Activated CD4-positive, alpha-beta memory T cell treated with anti-CD3 and anti-CD28 coated beads, Interleukin-2, amount 10 ng/mL, durations not matched to agents 7 days and 5 days (primary cell): ENCODE data around the gene C1QB. TPM values are rescaled to one million over a fixed set of nuclear protein-coding genes. Genes with fewer than 3 reads are reported as not detected.

Source experiments
- CTCF ChIA-PET: fragments of 350-600 bp; sonication (Branson Sonifier 250); formaldehyde crosslinking; loops from one replicate; lab custom pipeline; 2021; ENCODE audit warnings: antibody characterized with exemption, inconsistent platforms; lab: Charles Lee
- POLR2A ChIA-PET: fragments of 350-600 bp; sonication (Branson Sonifier 250); formaldehyde crosslinking; loops from one replicate; lab custom pipeline; 2021; ENCODE audit warnings: antibody characterized with exemption; lab: Charles Lee
- DNase-seq: peaks from one replicate; pipeline ENCODE4 v3.0.0-alpha.2; 2020
- H3K27ac Mint-ChIP-seq: one replicate; pipeline ENCODE4 v1.8.0; 2021; ENCODE audit warnings: mild to moderate bottlenecking, mixed read lengths
- H3K27me3 Mint-ChIP-seq: one replicate; pipeline ENCODE4 v1.8.0; 2021; ENCODE audit warnings: mixed read lengths
- H3K36me3 Mint-ChIP-seq: one replicate; pipeline ENCODE4 v1.8.0; 2021; ENCODE audit warnings: low read depth, mixed read lengths
- H3K4me1 Mint-ChIP-seq: one replicate; pipeline ENCODE4 v1.8.0; 2021; ENCODE audit warnings: mixed read lengths
- H3K4me3 Mint-ChIP-seq: one replicate; pipeline ENCODE4 v1.8.0; 2021; ENCODE audit warnings: mild to moderate bottlenecking, mixed read lengths
- H3K9me3 Mint-ChIP-seq: one replicate; pipeline ENCODE4 v1.8.0; 2021; ENCODE audit warnings: mixed read lengths
- total RNA-seq, 2 experiments: library from RNA; stranded (reverse); gene quantifications; one replicate each; pipeline ENCODE4 v1.2.3, GENCODE V29; 2021

C1QB gene
- total RNA-seq, 2 experiments from 2014 or later, result not detected

DNA sequence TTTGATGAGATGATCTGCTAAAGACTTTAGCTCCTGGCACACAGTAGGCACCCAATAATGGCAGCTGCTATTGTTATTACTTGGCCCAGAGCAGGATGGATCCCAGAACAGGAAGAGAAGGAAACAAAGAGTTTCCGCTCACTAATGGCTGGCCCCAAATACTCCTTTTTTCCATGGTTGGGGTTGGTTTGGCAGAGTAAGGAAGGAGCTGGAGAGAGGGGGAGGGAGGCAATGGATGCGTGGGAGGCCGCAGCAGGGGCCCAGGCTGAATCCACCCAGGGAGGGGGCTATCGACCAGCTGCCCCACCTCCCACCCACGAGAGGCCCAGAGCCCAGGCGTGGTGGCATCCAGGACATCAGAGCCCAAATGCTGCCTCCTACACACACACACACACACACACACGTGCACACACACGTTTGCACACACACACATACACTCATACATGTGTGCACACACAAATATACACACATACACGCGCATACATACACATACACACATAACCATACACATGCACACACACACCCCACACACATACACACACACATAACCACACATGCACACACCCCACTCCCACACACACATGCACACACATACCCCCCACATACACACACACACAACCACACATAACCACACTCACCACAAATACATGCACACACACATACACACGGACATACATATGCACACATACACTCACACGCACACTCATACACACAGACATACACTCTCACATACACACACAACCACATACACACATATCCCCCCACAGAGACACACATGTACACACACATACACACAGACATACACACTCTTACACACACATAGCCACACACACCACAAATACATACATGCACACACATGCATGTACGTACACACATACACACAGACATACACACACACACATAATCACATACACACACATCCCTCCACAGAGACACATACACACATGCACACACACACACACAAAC, 25.2 kb downstream of the C1QB start:
- ChIA-PET POLR2A (no interaction called here), CTCF (no interaction called here)
- no peak overlapping the region for H3K27ac Mint-ChIP-seq
- no peaks in the 10 kb centered on the region for H3K9me3 Mint-ChIP-seq
- H3K4me3 Mint-ChIP-seq, result no peak overlapping the region
- DNase-seq, result no peak
- no peaks in the 10 kb centered on the region for H3K36me3 Mint-ChIP-seq
- H3K27me3 Mint-ChIP-seq, result peaks cover 14% of the 10 kb centered on the region
- H3K4me1 Mint-ChIP-seq, result no peaks in the 10 kb centered on the region

DNA sequence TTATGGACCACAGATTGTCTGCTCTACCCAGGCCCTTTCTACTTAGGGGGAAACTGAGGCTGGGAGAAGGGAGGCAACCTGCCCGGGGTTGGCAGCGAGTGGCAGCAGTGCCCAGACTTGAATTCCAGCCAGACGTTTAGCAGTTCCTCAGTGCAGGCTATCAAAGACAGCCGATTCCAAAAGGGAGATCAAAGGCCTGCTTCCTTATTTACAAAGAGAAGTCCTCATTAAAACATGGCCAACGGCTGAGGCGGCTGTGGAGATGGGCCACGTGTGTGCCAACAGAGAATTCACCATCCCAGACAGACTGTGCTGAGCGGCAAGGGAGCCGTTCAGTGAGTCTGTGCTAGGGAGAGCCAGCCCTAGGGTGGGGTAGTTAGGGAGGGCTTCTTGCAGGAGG, 27.7 kb downstream of the C1QB start:
- POLR2A ChIA-PET, result no interaction called here
- Mint-ChIP-seq H3K36me3 (no peaks in the 10 kb centered on the region), H3K9me3 (no peaks in the 10 kb centered on the region), H3K27ac (no peak overlapping the region), H3K4me1 (no peaks in the 10 kb centered on the region), H3K27me3 (peaks cover 4% of the 10 kb centered on the region), H3K4me3 (no peak overlapping the region)
- CTCF ChIA-PET, result no interaction called here
- no peak for DNase-seq

DNA sequence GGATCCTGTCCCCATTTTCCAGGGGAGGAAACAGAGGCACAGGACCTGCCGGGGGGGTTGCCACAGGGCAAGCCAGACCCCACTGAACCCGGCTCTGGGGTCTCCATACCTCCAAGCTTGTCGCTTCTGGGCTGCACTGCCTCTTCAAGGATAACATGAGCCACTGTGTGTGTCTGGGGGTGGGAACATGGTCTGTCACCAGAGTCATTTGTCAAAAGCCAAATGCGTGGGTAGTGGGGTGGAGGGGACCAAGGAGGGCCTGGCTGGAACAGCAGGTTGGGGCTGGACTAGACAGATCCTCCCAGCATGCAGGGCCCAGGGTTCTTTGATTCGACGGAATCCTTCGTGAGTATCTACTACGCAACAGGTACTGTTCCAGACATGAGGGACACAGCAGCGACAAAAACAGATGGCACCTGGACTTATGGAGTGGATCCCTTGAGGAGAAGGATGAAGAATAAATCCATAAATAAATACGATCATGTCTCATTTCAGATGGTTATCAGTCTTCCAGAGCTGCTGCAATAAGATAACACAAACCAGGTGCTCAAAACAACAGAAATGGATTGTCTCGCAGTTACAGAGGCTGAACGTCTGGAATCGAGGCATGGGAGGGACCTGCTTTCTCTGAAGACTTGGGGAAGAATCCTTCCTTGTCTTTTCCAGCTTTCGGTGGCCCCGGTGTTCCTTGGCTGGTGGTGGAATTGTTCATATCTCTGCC, 28.7 kb downstream of the C1QB start:
- DNase-seq, result no peak
- H3K36me3 Mint-ChIP-seq, result no peaks in the 10 kb centered on the region
- POLR2A ChIA-PET, result no interaction called here
- H3K4me3 Mint-ChIP-seq, result no peak overlapping the region
- H3K27ac Mint-ChIP-seq, result no peak overlapping the region
- H3K27me3 Mint-ChIP-seq, result peaks cover 7% of the 10 kb centered on the region
- no peaks in the 10 kb centered on the region for H3K9me3 Mint-ChIP-seq
- H3K4me1 Mint-ChIP-seq, result no peaks in the 10 kb centered on the region
- CTCF ChIA-PET, result no interaction called here

DNA sequence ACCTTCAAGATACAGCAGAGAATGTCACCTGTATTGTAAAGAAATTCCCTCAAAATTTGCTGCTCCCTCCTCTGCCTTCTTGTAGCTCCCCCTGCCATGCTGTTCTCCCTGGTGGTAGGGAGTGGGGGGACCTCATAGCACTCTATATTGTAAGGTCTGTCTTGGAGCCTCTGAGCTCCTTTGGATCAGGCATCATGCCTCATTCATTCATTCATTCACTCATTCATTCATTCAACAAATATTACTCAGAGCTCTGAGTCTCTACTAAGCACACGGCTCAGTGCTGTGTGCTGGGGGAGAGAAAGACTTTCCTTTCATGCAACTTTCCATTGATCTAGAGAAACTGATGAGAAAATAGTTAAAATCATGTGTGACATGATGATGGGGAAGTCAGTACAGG, 30.5 kb downstream of the C1QB start:
- no peak for DNase-seq
- Mint-ChIP-seq H3K27ac (no peak overlapping the region), H3K4me1 (no peaks in the 10 kb centered on the region), H3K36me3 (no peaks in the 10 kb centered on the region), H3K27me3 (peaks cover 8% of the 10 kb centered on the region), H3K9me3 (no peaks in the 10 kb centered on the region), H3K4me3 (no peak overlapping the region)
- ChIA-PET POLR2A (no interaction called here), CTCF (no interaction called here)

DNA sequence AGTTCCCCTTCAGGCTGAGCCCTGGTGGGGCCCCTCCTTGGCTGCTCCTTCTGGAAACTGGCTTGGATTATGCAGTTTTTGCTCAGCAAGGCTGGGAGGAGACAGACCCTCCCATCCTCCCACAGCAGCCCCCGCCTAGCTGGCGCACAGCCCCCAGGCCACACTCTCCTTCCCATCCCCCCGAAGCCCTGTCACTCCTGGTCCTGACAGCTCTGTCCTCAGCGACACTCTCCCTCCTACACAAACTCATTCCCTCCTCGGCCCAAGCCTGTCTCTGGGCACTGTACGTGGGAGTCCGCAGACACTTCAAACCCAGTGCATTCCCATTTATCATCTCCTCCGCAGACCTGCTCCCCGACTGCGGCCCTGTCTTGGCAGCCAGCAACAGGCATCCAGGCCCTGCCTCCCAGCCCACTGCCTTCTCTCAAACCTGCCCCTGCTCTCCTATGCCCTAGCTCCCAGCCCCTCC, 32.6 kb downstream of the C1QB start:
- H3K9me3 Mint-ChIP-seq, result no peaks in the 10 kb centered on the region
- no peaks in the 10 kb centered on the region for H3K36me3 Mint-ChIP-seq
- no peak overlapping the region for H3K27ac Mint-ChIP-seq
- no peak for DNase-seq
- ChIA-PET POLR2A (no interaction called here), CTCF (interaction anchor here (0.6 kb wide), 1 partner anchor 245 kb away, joined by 4 read pairs; no protein-coding TSS in a partner anchor)
- H3K4me3 Mint-ChIP-seq, result no peak overlapping the region
- peaks cover 9% of the 10 kb centered on the region for H3K27me3 Mint-ChIP-seq
- H3K4me1 Mint-ChIP-seq, result no peaks in the 10 kb centered on the region

DNA sequence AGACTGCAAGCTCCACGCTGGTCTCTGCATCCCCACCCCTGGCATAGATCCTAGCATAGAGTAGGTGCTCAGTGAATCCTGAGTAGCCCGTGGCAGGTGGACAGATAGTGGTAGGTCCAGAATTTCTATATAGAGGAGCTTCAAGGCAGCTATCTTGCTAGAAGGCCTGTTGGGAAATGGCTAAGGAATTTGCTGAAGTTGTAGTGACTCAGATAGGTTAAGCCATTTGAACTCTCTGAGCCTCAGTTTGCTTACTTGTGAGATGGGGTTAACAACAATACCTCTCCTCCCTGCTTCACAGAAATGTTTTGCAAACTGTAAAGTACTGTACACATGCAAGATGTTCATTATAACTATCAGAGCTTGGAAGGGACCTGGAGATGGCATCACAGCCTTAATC, 34.2 kb downstream of the C1QB start:
- no peaks in the 10 kb centered on the region for H3K4me1 Mint-ChIP-seq
- CTCF ChIA-PET, result no interaction called here
- H3K27me3 Mint-ChIP-seq, result peaks cover 9% of the 10 kb centered on the region
- POLR2A ChIA-PET, result no interaction called here
- no peaks in the 10 kb centered on the region for H3K36me3 Mint-ChIP-seq
- no peak overlapping the region for H3K27ac Mint-ChIP-seq
- H3K4me3 Mint-ChIP-seq, result no peak overlapping the region
- DNase-seq, result no peak
- H3K9me3 Mint-ChIP-seq, result no peaks in the 10 kb centered on the region

DNA sequence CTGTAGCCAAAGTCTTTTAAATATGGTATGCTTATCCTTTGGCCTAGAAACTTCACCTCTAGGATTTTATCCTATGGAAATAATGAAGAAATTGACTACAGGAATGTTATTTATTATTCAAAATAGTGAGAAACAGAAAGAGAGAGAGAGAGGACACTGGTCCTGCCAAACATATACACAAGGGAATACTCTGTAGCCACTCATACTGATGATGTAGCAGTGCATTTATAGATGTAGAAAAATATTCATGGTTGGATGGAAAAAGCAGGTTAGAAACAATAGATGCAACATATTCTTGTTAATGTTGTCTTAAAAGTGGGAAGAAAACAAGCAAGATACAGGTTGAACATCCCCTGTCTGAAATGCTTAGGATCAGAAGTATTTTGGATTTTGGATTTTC, 35.4 kb downstream of the C1QB start:
- Mint-ChIP-seq H3K9me3 (no peaks in the 10 kb centered on the region), H3K36me3 (no peaks in the 10 kb centered on the region), H3K4me1 (no peaks in the 10 kb centered on the region), H3K4me3 (no peak overlapping the region), H3K27me3 (peaks cover 9% of the 10 kb centered on the region), H3K27ac (no peak overlapping the region)
- ChIA-PET POLR2A (no interaction called here), CTCF (no interaction called here)
- no peak for DNase-seq

DNA sequence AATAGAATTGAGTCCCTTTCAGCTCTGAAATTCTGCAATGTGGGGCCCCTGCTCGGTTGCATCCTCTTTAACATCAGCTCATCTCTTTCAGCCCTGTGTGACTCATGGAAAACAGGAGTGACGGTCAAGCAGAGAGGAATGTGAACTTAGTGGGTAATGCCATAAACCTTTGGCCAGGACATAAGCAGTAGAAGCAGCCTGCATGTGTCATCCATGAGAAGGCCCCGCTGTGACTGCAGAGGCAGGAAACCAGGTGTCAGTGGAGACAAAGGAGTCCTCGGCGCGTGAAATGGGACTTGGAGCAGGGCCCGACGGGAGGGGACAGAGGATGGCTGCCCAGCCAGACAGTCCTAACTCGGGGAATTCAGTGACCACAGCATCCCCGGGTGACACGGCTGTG, 36.5 kb downstream of the C1QB start:
- Mint-ChIP-seq H3K9me3 (no peaks in the 10 kb centered on the region), H3K4me1 (no peaks in the 10 kb centered on the region), H3K4me3 (no peak overlapping the region), H3K27me3 (peaks cover 5% of the 10 kb centered on the region), H3K36me3 (no peaks in the 10 kb centered on the region), H3K27ac (no peak overlapping the region)
- ChIA-PET POLR2A (no interaction called here), CTCF (no interaction called here)
- no peak for DNase-seq

DNA sequence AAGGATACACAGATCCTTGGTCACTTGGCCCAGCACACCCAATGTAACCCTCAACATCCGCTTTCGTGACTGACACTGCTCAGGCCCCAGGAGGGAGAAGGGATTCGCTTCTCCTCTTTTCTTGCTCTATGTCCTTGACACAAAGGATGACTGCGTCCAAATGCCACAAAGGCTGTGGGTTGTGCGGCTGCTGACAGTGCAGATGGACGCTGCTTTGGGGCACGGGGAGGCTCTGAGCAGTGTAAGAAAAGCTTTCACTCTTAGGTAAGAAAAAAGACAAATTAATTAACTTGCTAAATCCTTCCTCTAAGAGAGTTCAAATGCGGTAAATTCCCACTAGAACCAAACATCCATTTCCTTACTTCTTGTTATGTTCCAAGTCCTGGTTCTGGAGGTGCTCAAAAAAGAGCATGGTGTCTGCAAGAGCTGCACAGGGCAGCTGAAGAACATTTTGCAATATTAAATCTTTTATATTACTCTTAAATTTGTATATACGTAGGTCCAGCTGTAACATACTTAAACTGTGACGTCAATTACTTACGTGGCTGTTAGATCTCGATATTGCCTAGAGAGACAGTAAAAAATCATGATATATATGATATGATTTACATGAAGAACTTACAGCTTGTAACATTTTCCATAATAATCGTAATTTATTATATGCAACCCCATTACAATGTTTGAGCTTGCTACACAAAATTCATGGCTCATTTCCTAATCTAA, 38.2 kb downstream of the C1QB start:
- no peak for DNase-seq
- Mint-ChIP-seq H3K36me3 (no peaks in the 10 kb centered on the region), H3K4me3 (no peak overlapping the region), H3K4me1 (no peaks in the 10 kb centered on the region), H3K27me3 (peaks cover 2% of the 10 kb centered on the region), H3K27ac (no peak overlapping the region), H3K9me3 (no peaks in the 10 kb centered on the region)
- ChIA-PET CTCF (interaction anchor here (0.6 to 2.0 kb wide), 2 partner anchors 13 to 569 kb away, joined by 3 to 7 read pairs; no protein-coding TSS in a partner anchor), POLR2A (no interaction called here)

DNA sequence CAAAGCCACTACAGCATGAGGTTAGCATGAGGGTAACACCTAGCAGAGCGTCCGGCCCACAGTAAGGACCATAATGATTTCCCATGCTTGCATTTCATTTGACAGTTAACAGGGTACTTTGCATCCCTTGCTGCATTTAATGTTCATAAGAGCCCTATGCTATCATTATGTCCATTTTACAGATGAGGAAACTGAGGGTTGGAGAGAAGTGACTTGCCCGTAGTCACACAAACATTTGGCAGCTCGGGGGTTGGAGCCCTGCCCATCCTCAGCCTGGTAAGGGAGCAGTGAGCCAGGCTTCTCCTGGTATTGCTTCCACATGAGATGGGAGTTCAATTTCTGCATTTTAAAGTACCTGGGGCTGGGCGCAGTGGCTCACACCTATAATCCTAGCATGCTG, 41.1 kb downstream of the C1QB start:
- H3K27me3 Mint-ChIP-seq, result peaks cover 2% of the 10 kb centered on the region
- POLR2A ChIA-PET, result no interaction called here
- no peaks in the 10 kb centered on the region for H3K36me3 Mint-ChIP-seq
- H3K9me3 Mint-ChIP-seq, result no peaks in the 10 kb centered on the region
- CTCF ChIA-PET, result no interaction called here
- no peak overlapping the region for H3K4me3 Mint-ChIP-seq
- no peak overlapping the region for H3K27ac Mint-ChIP-seq
- no peaks in the 10 kb centered on the region for H3K4me1 Mint-ChIP-seq
- no peak for DNase-seq

DNA sequence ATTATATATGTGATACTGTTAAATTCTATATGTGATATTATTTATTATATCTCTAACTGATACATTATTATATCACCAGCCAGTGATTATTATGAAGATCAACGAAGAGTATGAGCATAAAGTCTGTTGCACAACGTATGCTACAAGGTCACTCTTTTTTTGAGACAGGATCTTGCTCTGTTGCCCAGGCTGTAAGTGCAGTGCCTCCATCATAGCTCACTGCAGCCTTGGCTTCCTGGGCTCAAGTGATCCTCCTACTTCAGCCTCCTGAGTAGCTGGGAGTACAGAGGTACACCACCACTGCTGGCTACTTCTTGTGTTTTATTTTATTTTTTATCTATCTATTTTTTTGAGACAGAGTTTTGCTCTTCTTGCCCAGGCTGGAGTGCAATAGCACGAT, 43.6 kb downstream of the C1QB start:
- DNase-seq, result no peak
- H3K4me3 Mint-ChIP-seq, result no peak overlapping the region
- POLR2A ChIA-PET, result no interaction called here
- H3K36me3 Mint-ChIP-seq, result no peaks in the 10 kb centered on the region
- no peak overlapping the region for H3K27ac Mint-ChIP-seq
- no peaks in the 10 kb centered on the region for H3K4me1 Mint-ChIP-seq
- CTCF ChIA-PET, result no interaction called here
- H3K9me3 Mint-ChIP-seq, result no peaks in the 10 kb centered on the region
- H3K27me3 Mint-ChIP-seq, result peaks cover 3% of the 10 kb centered on the region

DNA sequence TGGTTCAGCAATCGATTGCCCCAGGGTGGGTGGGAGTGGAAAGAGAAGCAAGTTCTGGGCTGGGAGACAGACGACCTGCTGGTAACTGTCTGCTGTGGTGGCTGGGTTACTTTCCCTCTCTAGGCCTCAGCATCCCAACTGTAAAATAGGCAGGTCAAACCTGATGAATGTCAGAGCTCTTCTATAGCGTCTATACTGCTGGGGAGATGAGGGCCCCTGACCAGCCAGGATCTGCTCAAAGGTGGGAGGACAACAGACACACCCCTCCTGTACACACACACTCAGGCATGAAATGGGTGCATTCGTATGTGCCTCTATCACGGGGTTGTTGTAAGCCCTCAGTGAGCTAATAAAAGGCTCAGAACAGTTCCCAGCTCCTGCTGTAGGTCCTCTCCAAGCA, 44.9 kb downstream of the C1QB start:
- H3K27me3 Mint-ChIP-seq, result peaks cover 7% of the 10 kb centered on the region
- ChIA-PET CTCF (no interaction called here), POLR2A (no interaction called here)
- H3K9me3 Mint-ChIP-seq, result no peaks in the 10 kb centered on the region
- DNase-seq, result no peak
- no peaks in the 10 kb centered on the region for H3K4me1 Mint-ChIP-seq
- H3K4me3 Mint-ChIP-seq, result no peak overlapping the region
- no peak overlapping the region for H3K27ac Mint-ChIP-seq
- H3K36me3 Mint-ChIP-seq, result no peaks in the 10 kb centered on the region
